Keratinocyte (primary cell): ENCODE data around the gene XIRP2. TPM values are rescaled to one million over a fixed set of nuclear protein-coding genes. Genes with fewer than 3 reads are reported as not detected.

Experiments
- DNase-seq: peaks from one replicate; pipeline ENCODE4 v3.0.0-alpha.2; 2011; ENCODE audit warnings: low read depth, missing footprints, low spot score
- FAIRE-seq: peaks from 2 replicates; lab custom pipeline; 2011; peaks lifted over from hg19 to GRCh38; lab: Jason Lieb, UNC
- H2AFZ ChIP-seq: 2 replicates; pipeline ENCODE4 v1.6.0; 2012; ENCODE audit warnings: low read length, control low read depth, inconsistent platforms; ENCODE audit not compliant: control insufficient read depth
- H3K27ac ChIP-seq: 2 replicates; pipeline ENCODE4 v1.5.1; 2011; ENCODE audit warnings: low read length; ENCODE audit not compliant: control insufficient read depth, insufficient read depth
- H3K27me3 ChIP-seq: 3 replicates; pipeline ENCODE4 v1.6.0; 2011; ENCODE audit warnings: low read length; ENCODE audit not compliant: control insufficient read depth, insufficient read depth; ENCODE audit errors: extremely low read depth
- H3K36me3 ChIP-seq, 2 experiments: 2 replicates in 1 of 2; 3 replicates in 1 of 2; pipeline ENCODE4 v1.5.1; 2011; ENCODE audit warnings: low read length in 2 of 2, mild to moderate bottlenecking in 1 of 2; ENCODE audit not compliant: control insufficient read depth in 2 of 2, insufficient read depth in 2 of 2; ENCODE audit errors: extremely low read depth in 1 of 2
- H3K4me1 ChIP-seq: 3 replicates; pipeline ENCODE4 v1.5.1; 2011; ENCODE audit warnings: low read length; ENCODE audit not compliant: control insufficient read depth, insufficient read depth; ENCODE audit errors: extremely low read depth
- H3K4me2 ChIP-seq: 3 replicates; pipeline ENCODE4 v1.6.0; 2011; ENCODE audit warnings: low read depth, low read length; ENCODE audit not compliant: control insufficient read depth, insufficient read depth; ENCODE audit errors: extremely low read depth
- H3K4me3 ChIP-seq, 3 experiments: fragments of 200-600 bp in 1 of 3; sonication (generic) in 1 of 3; 2 replicates in 2 of 3; 3 replicates in 1 of 3; pipeline ENCODE4 v1.5.1; 2011 to 2016; ENCODE audit warnings: low read length in 3 of 3, mild to moderate bottlenecking in 3 of 3, control low read depth in 2 of 3, inconsistent platforms in 1 of 3, low read depth in 1 of 3, mixed read lengths in 1 of 3, mixed run types in 1 of 3, moderate library complexity in 1 of 3; ENCODE audit not compliant: control insufficient read depth in 2 of 3, insufficient read depth in 2 of 3; ENCODE audit errors: extremely low read depth in 1 of 3
- H3K79me2 ChIP-seq: 2 replicates; pipeline ENCODE4 v1.6.0; 2012; ENCODE audit warnings: low read length; ENCODE audit not compliant: control insufficient read depth, insufficient read depth
- H3K9ac ChIP-seq: 3 replicates; pipeline ENCODE4 v1.6.0; 2011; ENCODE audit warnings: low read length; ENCODE audit not compliant: control insufficient read depth, insufficient read depth; ENCODE audit errors: extremely low read depth
- H3K9me1 ChIP-seq: 3 replicates; pipeline ENCODE4 v1.6.0; 2011; ENCODE audit warnings: low read length; ENCODE audit not compliant: control insufficient read depth, insufficient read depth; ENCODE audit errors: extremely low read depth
- H3K9me3 ChIP-seq: 2 replicates; pipeline ENCODE4 v1.5.1; 2012; ENCODE audit warnings: low read depth, low read length; ENCODE audit not compliant: control insufficient read depth
- H4K20me1 ChIP-seq: 3 replicates; pipeline ENCODE4 v1.6.0; 2011; ENCODE audit warnings: low read length; ENCODE audit not compliant: control insufficient read depth, insufficient read depth; ENCODE audit errors: extremely low read depth
- CTCF ChIP-seq, 3 experiments: IDR thresholded peaks in 1 of 3; conservative IDR thresholded peaks in 1 of 3; optimal IDR thresholded peaks in 1 of 3; 2 replicates in 2 of 3; 3 replicates in 1 of 3; pipeline versions ENCODE3 to v1.5.1; 2011; ENCODE audit warnings: low read length in 3 of 3, mild to moderate bottlenecking in 3 of 3, moderate library complexity in 2 of 3, control low read depth in 1 of 3, inconsistent platforms in 1 of 3; ENCODE audit not compliant: insufficient read depth in 2 of 3; ENCODE audit errors: extremely low read depth in 1 of 3
- EZH2 ChIP-seq: IDR thresholded peaks from one replicate; pipeline ENCODE4 v1.6.1; 2012; ENCODE audit warnings: inconsistent platforms, mild to moderate bottlenecking, low read length, moderate library complexity
- dilution Hi-C: fragments of 300-500 bp; cut with MboI; formaldehyde crosslinking; loops from one replicate; pipeline ENCODE4 v1.7.0; 2020; ENCODE audit warnings: low sequenced_read_pairs; ENCODE audit not compliant: extremely low pct_ligation_motif_present
- polyA plus RNA-seq, 5 experiments: library from polyadenylated mRNA; depleted of rRNA in 3 of 5; stranded (reverse) in 3 of 5; stranded (forward) in 1 of 5; unstranded in 1 of 5; fragments of >200 nt; gene quantifications; 1 replicate in 1 of 5; 2 replicates in 3 of 5; 3 replicates in 1 of 5; pipeline versions ENCODE4 v1.2.1 to v1.2.3, GENCODE V29; 2011 to 2012; ENCODE audit warnings: missing spikeins in 2 of 5, low read depth in 1 of 5, low replicate concordance in 1 of 5

XIRP2 gene
- polyA plus RNA-seq, 1 donor (not counting 4 experiments of a cell fraction or from before 2014, with no cell fraction given) = 0.01 TPM

GRCh38 chr2:167151894-167152293 is 263.6 kb downstream of the XIRP2 start:
- DNase-seq = no peak

GRCh38 chr2:167157523-167157922 is 269.2 kb downstream of the XIRP2 start:
- no peak for DNase-seq

More at GRCh38 chr2:167151894-167152293, 263.6 kb downstream of the XIRP2 start:
- no peaks in the 10 kb centered on the region for H3K36me3 ChIP-seq
- no peak for FAIRE-seq
- H2AFZ ChIP-seq = no peak overlapping the region
- no peak overlapping the region for H3K4me3 ChIP-seq
- no peak overlapping the region for H3K4me2 ChIP-seq
- H3K9me1 ChIP-seq = no peaks in the 10 kb centered on the region
- dilution Hi-C loops = no loop called here
- no peak overlapping the region for H3K27ac ChIP-seq
- no peaks in the 10 kb centered on the region for H3K79me2 ChIP-seq
- H4K20me1 ChIP-seq = no peaks in the 10 kb centered on the region
- H3K27me3 ChIP-seq = no peaks in the 10 kb centered on the region
- TF ChIP-seq CTCF (optimal IDR thresholded peaks at IDR 0.05 in 1 of 3, IDR thresholded peaks at IDR 0.05 in 1 of 3, conservative IDR thresholded peaks at IDR 0.05 in 1 of 3; ENCODE audit: extremely low read depth in 1 of 3, insufficient read depth in 2 of 3, low read length in 3 of 3) (no peak), EZH2 (no peak)
- H3K9ac ChIP-seq = no peak overlapping the region
- H3K4me1 ChIP-seq = no peaks in the 10 kb centered on the region
- H3K9me3 ChIP-seq = no peaks in the 10 kb centered on the region

More at GRCh38 chr2:167157523-167157922, 269.2 kb downstream of the XIRP2 start:
- no peak overlapping the region for H3K4me2 ChIP-seq
- no peaks in the 10 kb centered on the region for H3K36me3 ChIP-seq
- no peak overlapping the region for H3K27ac ChIP-seq
- H2AFZ ChIP-seq = no peak overlapping the region
- H3K9ac ChIP-seq = no peak overlapping the region
- no peaks in the 10 kb centered on the region for H3K9me1 ChIP-seq
- no peak for FAIRE-seq
- no peaks in the 10 kb centered on the region for H4K20me1 ChIP-seq
- no peaks in the 10 kb centered on the region for H3K9me3 ChIP-seq
- no peaks in the 10 kb centered on the region for H3K79me2 ChIP-seq
- no peaks in the 10 kb centered on the region for H3K27me3 ChIP-seq
- dilution Hi-C loops = no loop called here
- no peak for TF ChIP-seq EZH2
- no peak for TF ChIP-seq CTCF (optimal IDR thresholded peaks at IDR 0.05 in 1 of 3, IDR thresholded peaks at IDR 0.05 in 1 of 3, conservative IDR thresholded peaks at IDR 0.05 in 1 of 3; ENCODE audit: extremely low read depth in 1 of 3, insufficient read depth in 2 of 3, low read length in 3 of 3)
- H3K4me1 ChIP-seq = no peaks in the 10 kb centered on the region
- H3K4me3 ChIP-seq = no peak overlapping the region
